Right ventricle myocardium inferior (tissue), 1 donor: ENCODE data around the gene ZBTB20. TPM values are rescaled to one million over a fixed set of nuclear protein-coding genes. Genes with fewer than 3 reads are reported as not detected.
A peak's percentile ranks its signal among the peaks of the same experiment; 100 is the strongest.
"Not testable (repeated sequence)": the region's sequence is repeated elsewhere in the genome, so short reads cannot be mapped to it uniquely, and the experiment has no call there.

Source experiments
- ATAC-seq: fragments of 200-7000 bp; cut with Tn5 transposase; one replicate; pipeline ENCODE4 v1.9.1; 2020; ENCODE audit warnings: mild to moderate bottlenecking, moderate library complexity
- DNase-seq: peaks from one replicate; pipeline ENCODE4 v3.0.0; 2021; ENCODE audit errors: missing footprints
- intact Hi-C: fragments of 100-400 bp; cut with DNase I; formaldehyde crosslinking; loops from one replicate; pipeline ENCODE4 v1.11.0; 2022
- long read RNA-seq: library from polyadenylated mRNA; unstranded; transcript quantifications from one replicate; pipeline ENCODE4 v2.0.0, GENCODE V29; 2021
- total RNA-seq: library from RNA; stranded (reverse); fragmentation: NEBNext Ultra II Directional; extraction: Animal tissue kit (Norgen Biotek cat#: 25700); gene quantifications from one replicate; pipeline ENCODE4 v1.2.1, GENCODE V29; 2021
- donor health status: DM: no; HTN: yes; CAD: no; lungs with severe emphysema.

The ZBTB20 gene
- total RNA-seq, result 55.7 TPM
- long read RNA-seq, full-length matches to known transcripts, result 6 of 39 reads
- long read RNA-seq, partial matches to known transcripts, result 9 of 39 reads
- long read RNA-seq, other reads (novel, unspliced or antisense), result 24 of 39 reads

DNA sequence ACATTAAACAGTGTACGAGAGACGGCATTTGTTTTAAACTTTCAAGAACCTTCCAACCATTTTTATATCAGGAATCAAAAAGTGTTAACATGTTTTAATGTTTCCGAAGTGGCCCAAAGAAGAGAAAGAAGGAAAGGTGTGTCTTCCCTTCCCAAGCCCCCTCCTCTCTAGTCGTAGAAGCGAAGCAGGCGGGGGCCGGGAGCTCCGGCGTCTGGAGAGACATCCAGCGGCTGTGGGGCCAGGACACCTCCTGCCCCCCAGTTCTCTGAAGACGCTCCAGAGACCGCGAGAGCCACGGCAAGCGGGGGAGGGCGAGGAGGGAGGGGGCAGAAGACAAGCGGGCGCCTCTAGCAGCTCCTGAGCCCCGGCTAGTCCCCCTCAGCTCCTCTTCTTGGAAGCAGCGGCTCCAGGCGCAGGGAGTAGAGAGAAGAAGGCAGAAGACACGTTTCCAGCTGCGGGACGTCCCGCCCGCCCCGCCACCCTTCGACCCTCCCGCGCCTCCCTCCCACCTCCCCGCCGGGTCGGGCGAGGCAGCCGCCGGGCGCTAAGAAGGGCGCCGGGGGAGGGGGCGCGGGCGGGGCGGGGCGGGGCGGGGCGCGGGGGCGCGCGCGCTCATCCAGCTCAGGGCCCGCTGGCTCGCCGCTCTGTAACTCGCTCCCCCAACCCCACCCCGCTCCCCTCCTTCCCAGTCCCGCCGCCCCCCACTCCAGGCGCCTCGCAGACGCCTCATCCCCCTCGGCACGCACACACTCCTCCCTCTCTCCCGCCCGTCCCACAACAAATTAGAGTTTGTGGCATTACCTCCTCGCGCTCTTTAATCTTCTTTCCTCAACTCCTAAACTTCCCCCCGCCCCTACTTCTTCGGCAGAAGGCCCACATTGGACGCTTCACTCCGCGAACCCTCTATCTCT lies at the start of gene ZBTB20:
TSS of gene ZBTB20 (minus strand) at position 871 of the 911 bp plus-strand sequence.
- ATAC-seq (peak; percentile 33), DNase-seq (peak; percentile 78)
- intact Hi-C loops, result loop anchor here (2.0 kb wide), 2 partner anchors 48 to 1400 kb away; partner anchors contain the start of genes ATP6V1A and NAA50

DNA sequence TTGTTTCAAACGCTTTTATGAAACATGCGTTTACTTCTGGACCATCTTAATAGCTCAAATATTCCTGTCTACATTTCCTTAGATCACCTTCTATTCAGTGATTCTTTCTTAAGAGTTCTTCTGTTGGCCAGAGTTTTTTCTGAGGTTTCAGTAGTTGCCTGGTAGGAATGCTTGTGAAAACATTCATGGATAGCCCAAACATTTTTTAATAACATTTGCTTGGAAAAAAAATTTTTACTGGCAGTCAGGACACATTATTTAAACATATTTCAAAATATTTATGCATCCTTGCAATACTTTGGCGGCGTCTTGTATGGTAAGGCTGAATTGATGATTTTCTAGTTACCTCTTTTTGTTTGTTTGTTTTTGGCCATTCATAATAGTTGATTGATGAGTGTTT lies 47.4 kb upstream of the ZBTB20 start:
- ATAC-seq, result no peak
- no peak for DNase-seq
- intact Hi-C loops, result no loop called here

DNA sequence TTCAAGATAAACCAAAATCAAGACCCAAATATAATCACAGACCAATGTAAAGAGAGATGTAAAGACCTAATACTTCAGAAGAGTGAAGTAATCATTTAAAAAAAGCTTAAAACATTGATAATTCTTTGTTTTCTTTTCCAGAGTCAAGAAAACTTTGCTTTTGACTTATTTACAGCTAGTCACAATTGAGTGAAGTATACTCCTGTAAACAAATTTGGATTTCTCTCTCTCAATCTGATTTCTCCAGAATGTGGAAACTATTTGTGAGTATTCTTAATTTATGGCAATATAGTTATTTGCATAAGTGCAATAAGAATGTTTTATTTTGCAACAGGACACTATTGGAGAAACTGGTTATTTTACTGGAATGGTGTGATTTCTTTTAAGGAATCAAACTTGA lies 43.7 kb upstream of the ZBTB20 start:
- intact Hi-C loops, result no loop called here
- no peak for ATAC-seq

DNA sequence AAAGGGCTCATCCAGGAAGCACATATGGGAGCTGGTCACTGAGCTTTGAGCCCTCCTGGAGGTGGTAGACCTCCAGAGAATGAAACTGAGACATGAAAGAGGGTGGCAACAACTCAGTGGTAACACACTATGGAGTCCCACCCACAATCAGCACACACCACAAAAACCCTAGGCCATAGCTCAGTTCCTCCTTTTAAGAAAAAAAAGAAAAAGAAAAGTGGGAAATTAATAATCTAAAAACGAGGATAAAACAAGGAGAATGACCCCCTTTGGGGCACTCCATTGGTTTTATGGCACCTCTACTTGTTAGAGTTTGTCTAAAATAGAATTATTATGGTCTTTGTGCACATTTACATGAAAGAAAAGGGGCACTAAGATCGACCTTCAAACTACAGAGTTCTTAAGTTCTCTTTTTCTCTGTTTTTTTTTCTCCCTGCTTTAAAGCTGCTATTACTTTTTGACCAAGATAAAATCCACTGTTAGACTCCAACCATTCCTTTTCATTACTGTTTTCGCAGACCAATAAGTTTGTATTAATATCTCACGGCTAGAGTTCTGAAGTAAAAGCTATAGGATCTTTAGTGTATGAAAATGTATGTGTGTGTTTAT lies 40.2 kb upstream of the ZBTB20 start:
- no peak for DNase-seq
- intact Hi-C loops, result no loop called here

More for the DNA sequence above, 43.7 kb upstream of the ZBTB20 start:
- no peak for DNase-seq

DNA sequence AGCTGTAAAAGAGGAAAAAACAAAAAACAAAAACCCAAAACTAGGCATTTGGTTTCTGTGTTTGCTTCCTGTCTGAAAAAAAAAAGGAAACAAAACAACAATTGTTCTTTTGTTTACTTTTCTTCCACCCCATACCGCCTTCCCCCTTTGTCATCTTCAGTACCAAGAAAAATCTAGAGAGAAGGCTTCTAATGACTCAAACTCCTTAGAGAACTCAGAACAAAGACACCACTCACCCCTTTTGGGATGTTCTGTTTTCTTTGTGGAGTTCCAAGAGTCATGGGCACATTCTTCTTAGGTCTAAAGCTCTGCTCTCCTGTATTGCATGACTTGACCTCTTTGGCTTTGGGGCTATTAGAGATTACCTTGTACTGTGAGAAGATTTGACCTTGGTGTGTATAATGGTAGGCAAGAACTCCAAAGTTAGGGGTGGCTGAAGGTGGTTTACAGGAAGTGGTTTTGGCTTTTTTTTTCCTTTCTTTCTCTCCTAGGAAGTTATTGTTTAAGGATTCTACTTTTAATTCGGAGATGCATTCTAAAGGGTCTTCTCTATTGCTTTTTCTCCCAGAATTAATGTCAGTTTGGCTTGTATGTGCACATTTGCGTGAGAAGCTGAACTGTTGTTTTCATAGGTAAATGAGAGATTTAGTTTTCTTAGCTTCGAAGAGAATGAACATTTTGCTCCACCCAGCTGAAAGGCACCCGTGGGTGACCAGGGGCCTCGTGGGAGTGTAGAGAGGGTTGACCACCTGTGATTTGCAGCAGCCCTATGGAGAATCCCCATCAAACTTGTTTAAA lies 39.5 kb upstream of the ZBTB20 start:
- ATAC-seq (no peak), DNase-seq (no peak)
- intact Hi-C loops, result no loop called here

More for the DNA sequence above, 40.2 kb upstream of the ZBTB20 start:
- ATAC-seq, result no peak

DNA sequence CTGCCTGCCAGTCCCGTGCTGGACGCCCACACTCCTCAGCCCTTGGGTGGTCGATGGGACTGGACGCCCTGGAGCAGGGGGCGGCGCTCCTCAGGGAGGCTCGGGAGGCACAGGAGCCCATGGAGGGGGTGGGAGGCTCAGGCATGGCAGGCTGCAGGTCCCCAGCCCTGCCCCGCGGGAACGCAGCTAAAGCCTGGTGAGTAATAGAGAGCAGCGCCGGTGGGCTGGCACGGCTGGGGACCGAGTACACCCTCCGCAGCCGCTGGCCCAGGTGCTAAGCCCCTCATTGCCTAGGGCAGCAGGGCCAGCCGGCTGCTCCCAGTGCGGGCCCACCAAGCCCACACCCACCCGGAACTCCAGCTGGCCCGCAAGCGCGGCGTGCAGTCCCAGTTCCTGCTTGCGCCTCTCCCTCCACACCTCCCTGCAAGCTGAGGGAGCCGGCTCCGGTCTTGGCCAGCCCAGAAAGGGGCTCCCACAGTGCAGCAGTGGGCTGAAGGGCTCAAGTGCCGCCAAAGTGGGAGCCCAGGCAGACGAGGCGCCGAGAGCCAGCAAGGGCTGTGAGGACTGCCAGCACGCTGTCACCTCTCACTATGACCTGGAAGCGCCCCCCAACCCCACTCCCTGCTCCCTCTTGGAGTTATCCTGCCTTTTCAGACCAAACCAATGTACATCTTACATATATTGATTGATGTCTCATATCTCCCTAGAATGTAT lies 37.9 kb upstream of the ZBTB20 start:
- ATAC-seq, DNase-seq, intact Hi-C loops: not testable (repeated sequence)

DNA sequence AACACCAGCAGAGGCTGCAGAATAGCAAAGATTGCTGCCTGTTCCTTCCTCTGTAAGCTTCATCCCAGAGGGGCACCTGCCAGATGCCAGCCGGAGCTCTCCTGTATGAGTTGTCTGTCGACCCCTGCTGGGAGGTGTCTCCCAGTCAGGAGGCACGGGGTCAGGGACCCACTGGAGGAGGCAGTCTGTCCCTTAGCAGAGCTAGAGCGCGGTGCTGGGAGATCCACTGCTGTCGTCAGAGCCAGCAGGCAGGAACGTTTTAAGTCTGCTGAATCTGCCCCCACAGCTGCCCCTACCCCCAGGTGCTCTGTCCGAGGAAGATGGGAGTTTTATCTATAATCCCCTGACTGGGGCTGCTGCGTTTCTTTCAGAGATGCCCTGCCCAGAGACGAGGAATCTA lies 31.8 kb upstream of the ZBTB20 start:
- DNase-seq, intact Hi-C loops, ATAC-seq: not testable (repeated sequence)

DNA sequence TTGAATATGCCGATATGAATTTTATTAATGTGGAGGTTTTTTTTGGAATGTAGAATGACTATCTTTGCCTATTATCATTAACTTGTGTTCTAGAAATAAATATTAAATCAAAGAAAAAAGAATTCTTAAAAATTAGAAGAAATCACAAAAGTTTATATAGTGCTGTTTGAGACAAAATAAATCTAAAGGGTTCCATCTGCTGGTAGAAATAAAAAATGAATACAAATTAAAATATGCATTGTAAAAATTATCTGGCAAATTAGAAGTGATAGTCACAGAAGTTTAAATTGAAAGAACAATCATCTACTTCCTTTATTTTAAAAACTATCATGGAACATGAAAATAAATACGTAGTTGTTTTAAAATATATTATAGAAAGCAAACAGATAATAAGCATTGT lies 22.7 kb upstream of the ZBTB20 start:
- ATAC-seq (no peak), DNase-seq (no peak)
- intact Hi-C loops, result loop anchor here (2.0 to 10.0 kb wide), 4 partner anchors 77 to 878 kb away; partner anchors contain the start of gene TIGIT

DNA sequence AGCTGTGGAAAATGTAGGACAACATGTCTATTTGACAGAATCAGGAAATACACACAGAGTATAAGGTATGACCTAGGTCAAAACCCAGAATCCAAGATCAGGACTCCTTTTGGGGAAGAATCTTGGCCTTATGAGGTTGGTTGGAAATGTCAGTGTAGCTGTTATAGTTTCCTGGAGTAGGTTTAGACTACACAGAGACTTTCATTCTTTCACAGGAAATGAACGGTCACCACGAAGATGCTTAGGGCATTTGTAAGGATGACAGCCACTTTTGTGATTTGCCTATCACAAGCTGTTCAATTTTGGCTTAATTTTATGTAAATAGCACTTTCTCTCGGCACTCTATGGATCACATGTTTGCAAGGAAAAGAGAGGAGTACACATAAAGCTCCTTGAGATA lies 18.6 kb upstream of the ZBTB20 start:
- no peak for ATAC-seq
- DNase-seq, result no peak
- intact Hi-C loops, result loop anchor here (5.0 to 10.0 kb wide), 2 partner anchors 801 to 873 kb away; partner anchors contain the start of gene TIGIT

DNA sequence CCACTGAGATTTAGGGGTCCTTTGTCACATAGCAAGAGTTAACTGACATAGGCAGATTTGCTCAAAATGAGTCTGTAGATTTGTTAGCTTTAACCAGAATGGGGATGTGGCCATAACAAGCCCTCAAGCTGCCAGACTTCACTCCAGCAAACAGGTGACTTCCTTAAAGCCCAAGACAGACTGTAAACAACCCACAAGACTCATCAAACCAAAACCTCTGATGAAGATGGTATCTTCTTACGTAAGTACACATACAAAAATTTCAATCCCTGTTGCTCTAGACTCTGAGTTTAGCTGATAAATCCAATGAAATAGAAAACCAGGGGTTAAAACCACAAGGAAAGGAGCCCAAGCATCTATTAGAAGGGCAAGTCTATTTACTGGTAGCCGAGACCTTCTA lies 18.2 kb upstream of the ZBTB20 start:
- ATAC-seq (no peak), DNase-seq (no peak)
- intact Hi-C loops, result loop anchor here (5.0 to 10.0 kb wide), 2 partner anchors 800 to 873 kb away; partner anchors contain the start of gene TIGIT

DNA sequence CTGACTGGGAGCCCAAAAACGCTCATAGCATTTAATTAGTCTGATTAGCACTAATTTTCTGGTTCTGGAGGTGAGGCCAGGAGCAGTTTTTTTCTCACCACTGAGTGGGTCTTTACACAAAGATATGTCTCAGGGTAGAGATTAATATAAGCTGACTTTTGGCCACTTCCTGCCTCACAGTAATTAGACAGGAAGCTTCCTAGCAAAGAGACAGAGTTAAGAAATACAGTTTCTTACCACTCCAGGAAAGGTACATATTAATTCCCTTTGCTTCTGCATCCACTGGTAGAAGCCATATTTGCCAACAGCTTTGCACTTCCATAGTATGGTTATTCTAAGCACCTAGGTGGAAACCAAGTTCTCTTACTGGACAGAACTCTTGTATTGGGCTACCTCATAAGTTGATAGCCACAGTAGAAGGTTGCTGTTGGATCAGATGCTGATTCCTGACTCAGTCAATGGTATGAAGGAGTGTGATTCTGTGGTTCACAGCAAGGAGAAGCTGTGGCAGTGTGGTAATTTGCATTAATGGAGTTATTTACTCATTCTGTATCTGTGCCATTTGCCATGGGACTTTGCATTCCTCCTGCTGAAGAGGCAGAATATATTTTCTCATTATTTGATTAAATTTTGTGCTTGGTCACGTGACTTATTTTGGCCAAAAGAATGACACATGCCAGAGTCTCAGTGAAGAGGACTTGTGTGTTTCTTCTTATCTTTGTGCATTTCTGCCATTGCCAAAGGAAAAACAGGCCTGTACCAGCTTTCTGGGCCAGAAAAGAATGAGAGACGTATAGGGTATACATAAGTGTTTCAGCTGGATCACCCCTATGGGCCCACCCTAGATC lies 17.5 kb upstream of the ZBTB20 start:
- ATAC-seq (no peak), DNase-seq (no peak)
- intact Hi-C loops, result loop anchor here (5.0 to 10.0 kb wide), 2 partner anchors 800 to 872 kb away; partner anchors contain the start of gene TIGIT

DNA sequence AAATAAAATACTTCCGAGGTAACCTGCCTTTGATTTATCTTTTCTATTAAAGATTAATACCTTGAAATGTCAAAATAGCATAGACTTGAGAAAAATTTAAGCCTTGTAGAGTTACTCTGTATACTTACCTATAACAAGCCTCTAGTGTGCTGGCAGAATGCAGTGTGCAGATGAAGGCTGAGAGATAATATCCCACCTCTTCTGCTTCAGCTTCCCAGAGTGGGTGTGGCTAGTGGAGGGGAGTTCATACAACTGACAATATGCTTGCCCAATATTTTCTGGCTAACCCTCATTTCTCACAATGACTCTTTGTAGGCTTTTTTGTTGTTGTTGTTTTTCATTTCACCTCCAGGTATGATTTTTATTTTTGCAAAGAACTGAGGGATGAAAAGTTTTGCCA lies 15.7 kb upstream of the ZBTB20 start:
- DNase-seq (no peak), ATAC-seq (no peak)
- intact Hi-C loops, result loop anchor here (10.0 kb wide), 1 partner anchor 798 kb away; no protein-coding TSS in a partner anchor

DNA sequence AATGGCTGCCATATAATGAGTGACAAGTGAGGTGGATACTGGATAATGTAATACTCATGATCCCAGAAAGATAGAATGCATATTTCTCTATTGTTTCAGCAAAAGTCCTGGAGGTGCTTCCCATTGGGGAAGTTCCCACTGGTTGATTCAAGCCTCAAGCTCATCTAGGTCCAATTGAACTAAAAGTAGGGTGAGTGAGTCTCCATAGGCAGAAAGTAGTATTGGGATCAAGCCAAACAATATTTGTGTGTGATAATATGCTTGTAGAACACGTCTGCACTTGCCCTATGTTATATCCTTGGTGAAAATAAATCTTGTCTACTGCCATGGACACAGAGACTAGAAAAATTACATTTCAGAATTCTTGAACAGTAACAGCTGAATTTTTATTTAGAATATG lies 14.8 kb upstream of the ZBTB20 start:
- no peak for ATAC-seq
- intact Hi-C loops, result loop anchor here (10.0 kb wide), 1 partner anchor 797 kb away; no protein-coding TSS in a partner anchor

DNA sequence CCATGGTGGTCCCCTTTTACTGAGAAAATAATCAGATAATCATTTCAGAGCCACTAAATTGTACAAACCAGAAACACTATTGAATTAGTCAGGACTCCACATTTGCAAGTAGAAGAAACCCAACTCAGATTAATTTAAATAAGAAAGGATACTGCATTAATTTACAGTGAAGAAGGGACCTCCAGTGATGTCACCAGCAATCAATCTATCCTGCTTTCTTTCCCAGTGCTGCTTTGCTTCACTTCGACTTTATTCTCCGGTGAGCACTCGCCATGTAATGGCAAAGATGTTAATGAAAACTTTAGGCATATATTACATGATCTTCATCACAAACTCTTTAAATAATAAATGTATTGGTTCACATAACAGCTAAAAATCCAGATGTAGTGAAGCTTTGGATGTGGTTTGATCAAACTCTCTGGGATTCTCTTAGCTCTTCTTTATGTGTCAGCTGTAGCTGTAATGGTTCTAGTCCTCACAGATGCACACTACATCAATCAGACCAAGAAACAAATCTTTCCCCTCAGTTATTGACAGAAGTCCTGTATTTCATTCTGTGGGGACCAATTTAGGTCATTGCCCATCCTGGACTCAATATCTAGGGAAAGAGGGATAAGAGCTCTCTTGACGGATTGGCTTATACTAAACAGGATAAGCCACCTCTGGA lies 14.2 kb upstream of the ZBTB20 start:
- ATAC-seq (no peak), DNase-seq (no peak)
- intact Hi-C loops, result loop anchor here (10.0 kb wide), 1 partner anchor 796 kb away; no protein-coding TSS in a partner anchor

More for the DNA sequence above, 14.8 kb upstream of the ZBTB20 start:
- DNase-seq, result no peak

DNA sequence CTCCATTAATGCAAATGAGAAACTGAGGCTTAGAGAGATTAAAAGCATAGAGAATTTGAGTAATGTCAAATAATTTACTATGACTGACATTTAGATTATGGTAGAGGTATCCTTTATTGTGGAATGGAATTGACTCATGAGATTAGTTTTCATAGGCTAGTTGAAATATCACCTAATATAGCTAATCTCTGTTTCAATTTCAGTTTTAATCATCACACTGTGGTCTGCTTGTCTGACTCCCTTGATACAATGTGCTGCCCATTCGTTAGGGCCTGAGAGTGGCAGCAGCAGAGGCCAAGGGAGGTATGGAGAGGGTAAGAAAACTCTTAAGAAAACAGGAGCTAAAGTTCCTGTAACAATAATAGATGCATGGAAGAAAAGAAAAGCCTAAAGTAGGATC lies 13.2 kb upstream of the ZBTB20 start:
- intact Hi-C loops, result loop anchor here (10.0 kb wide), 1 partner anchor 795 kb away; no protein-coding TSS in a partner anchor
- ATAC-seq, result no peak

DNA sequence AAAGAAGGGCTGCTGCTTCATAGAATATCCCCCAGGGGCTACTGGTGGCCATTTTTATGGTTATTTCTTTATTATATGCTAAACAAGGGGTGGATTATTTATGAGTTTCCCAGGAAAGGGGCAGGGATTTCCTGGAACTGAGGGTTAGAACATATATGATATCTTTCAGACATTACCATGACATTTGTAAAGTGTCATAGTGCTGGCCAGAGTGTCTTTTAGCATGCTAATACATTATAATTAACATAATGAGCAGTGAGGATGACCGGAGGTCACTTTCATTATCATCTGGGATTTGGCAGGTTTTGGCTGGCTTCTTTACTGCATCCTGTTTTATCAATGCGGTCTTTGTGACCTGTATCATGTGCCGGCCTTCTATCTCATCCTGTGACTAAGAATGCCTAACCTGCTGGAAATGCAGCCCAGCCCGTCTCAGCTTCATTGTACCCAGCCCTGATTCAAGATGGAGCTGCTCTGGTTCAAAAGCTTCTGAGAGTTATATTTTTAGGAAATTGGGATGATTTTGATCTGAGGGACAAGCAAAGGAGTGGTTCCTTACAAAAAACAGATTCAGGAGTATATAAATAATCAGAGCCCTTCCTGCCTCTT lies 9.1 kb upstream of the ZBTB20 start:
- ATAC-seq (no peak), DNase-seq (no peak)
- intact Hi-C loops, result no loop called here

More for the DNA sequence above, 13.2 kb upstream of the ZBTB20 start:
- DNase-seq, result no peak
